T47D (cell line): ENCODE data around the gene RPL10.

Source experiments
- DNase-seq, 2 experiments: peaks; one replicate each; pipeline versions ENCODE4 v3.0.0 to v3.0.0-alpha.2; 2011 to 2012; ENCODE audit warnings: low read depth in 1 of 2, low spot score in 1 of 2
- JUND ChIP-seq: IDR thresholded peaks from 2 replicates; pipeline ENCODE4 v1.6.1; 2012; ENCODE audit warnings: low read depth
- in situ Hi-C: cut with HindIII; loops from 2 replicates; pipeline ENCODE4 v1.10.0; 2016; ENCODE audit warnings: low sequenced_read_pairs, low pct_unique_long_range_greater_than_20kb

RPL10 gene

GRCh38 chrX:154355094-154355775 is 42.9 kb upstream of the RPL10 start:
- TF ChIP-seq JUND = no peak
- in situ Hi-C loops = no loop called here

GRCh38 chrX:154355776-154356140 is 42.4 kb upstream of the RPL10 start:
- TF ChIP-seq JUND = no peak
- in situ Hi-C loops = no loop called here
- DNase-seq = no peak

More at GRCh38 chrX:154355094-154355775, 42.9 kb upstream of the RPL10 start:
- no peak for DNase-seq

- in situ Hi-C loops = no loop called here
- no peak for DNase-seq
- no peak for TF ChIP-seq JUND
These were observed 41.6 kb upstream of the RPL10 start for GRCh38 chrX:154356596-154356995.

- TF ChIP-seq JUND = no peak
- no peak for DNase-seq
- in situ Hi-C loops = no loop called here
These were observed 41.0 kb upstream of the RPL10 start for GRCh38 chrX:154357205-154357604.

- in situ Hi-C loops = no loop called here
- DNase-seq = no peak
- no peak for TF ChIP-seq JUND
These were observed 40.2 kb upstream of the RPL10 start for GRCh38 chrX:154358011-154358410.

GRCh38 chrX:154358829-154359228 is 39.3 kb upstream of the RPL10 start:
- no peak for TF ChIP-seq JUND
- DNase-seq = no peak
- in situ Hi-C loops = no loop called here

- no peak for DNase-seq
- in situ Hi-C loops = no loop called here
- no peak for TF ChIP-seq JUND
These were observed 38.6 kb upstream of the RPL10 start for GRCh38 chrX:154359362-154360154.

GRCh38 chrX:154360155-154360713 is 37.9 kb upstream of the RPL10 start:
- no peak for DNase-seq
- in situ Hi-C loops = no loop called here
- TF ChIP-seq JUND = no peak

GRCh38 chrX:154362085-154362742 is 36.0 kb upstream of the RPL10 start:
- in situ Hi-C loops = no loop called here
- no peak for TF ChIP-seq JUND
- DNase-seq = no peak

GRCh38 chrX:154363706-154364439 is 34.3 kb upstream of the RPL10 start:
- no peak for TF ChIP-seq JUND
- in situ Hi-C loops = no loop called here
- no peak for DNase-seq

GRCh38 chrX:154365052-154365600 is 33.1 kb upstream of the RPL10 start:
- in situ Hi-C loops = no loop called here
- no peak for TF ChIP-seq JUND
- DNase-seq = no peak
